Measurements from ENCODE around the gene PHC3.
"Not testable (repeated sequence)": the region's sequence is repeated elsewhere in the genome, so short reads cannot be mapped to it uniquely, and the experiment has no call there.

PHC3 gene

GRCh38 chr3:170145278-170145677 lies 36.3 kb downstream of the PHC3 start:
- no peak for DNase-seq (ENCODE audit: low read depth, low spot score)
- no peak overlapping the region for H3K4me3 ChIP-seq (ENCODE audit: low read length)

DNA sequence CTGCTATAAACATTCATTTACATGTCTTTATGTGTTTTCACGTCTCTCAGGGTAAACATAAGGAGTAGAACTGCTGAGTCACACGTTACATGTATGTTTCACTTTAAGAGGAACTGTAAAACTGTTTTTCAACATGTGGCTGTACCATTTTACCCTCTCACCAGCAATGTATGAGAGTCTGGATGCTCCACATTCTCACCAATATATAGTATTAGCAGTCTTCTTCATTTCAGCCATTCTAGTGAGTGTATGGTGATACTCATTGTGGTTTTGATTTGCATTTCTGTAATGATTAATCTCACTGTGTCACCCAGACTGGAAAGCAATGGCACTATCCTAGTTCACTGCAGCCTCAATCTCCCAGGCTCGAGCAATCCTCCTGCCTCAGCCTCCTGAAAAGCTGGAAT lies 37.1 kb downstream of the PHC3 start:
- no peak overlapping the region for H3K4me3 ChIP-seq (ENCODE audit: low read length)
- no peak for DNase-seq (ENCODE audit: low read depth, low spot score)

DNA sequence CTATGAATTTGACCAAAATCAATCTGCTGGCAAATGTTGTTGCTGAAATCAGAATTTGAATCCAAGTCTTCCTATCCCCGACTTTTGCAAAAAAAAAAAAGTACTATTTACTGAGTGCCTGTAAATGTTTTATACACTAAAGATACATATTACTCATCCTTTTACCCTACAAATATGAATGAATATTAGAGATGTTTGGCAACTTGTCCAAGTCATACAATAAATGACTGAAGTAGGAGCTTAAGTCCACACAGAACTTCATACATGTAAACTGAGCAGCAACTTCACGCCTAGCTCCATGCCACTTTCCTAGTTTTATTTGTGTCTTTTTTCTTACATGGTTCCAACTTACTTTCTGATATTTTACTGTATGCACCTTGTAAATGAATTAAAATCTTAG lies 39.2 kb downstream of the PHC3 start:
- H3K4me3 ChIP-seq (ENCODE audit: low read length), result no peak overlapping the region
- no peak for DNase-seq (ENCODE audit: low read depth, low spot score)

GRCh38 chr3:170137986-170138385 lies 43.5 kb downstream of the PHC3 start:
- no peak for DNase-seq (ENCODE audit: low read depth, low spot score)
- H3K4me3 ChIP-seq (ENCODE audit: low read length), result no peak overlapping the region

- DNase-seq (ENCODE audit: low read depth, low spot score), result peak; percentile 37
- H3K4me3 ChIP-seq (ENCODE audit: low read length), result no peak overlapping the region
These were observed 49.2 kb downstream of the PHC3 start for GRCh38 chr3:170132335-170132734.

- no peak for DNase-seq (ENCODE audit: low read depth, low spot score)
- H3K4me3 ChIP-seq (ENCODE audit: low read length), result no peak overlapping the region
These were observed 51.0 kb downstream of the PHC3 start for GRCh38 chr3:170130532-170130931.

- DNase-seq (ENCODE audit: low read depth, low spot score), result peak; percentile 14
- peak overlapping the region; percentile 1; the same call in 1 of the 2 replicates for H3K4me3 ChIP-seq (ENCODE audit: low read length)
These were observed 52.5 kb downstream of the PHC3 start for GRCh38 chr3:170128977-170129431.

- peak; percentile 97 for DNase-seq (ENCODE audit: low read depth, low spot score)
- peak overlapping the region; percentile 35 for H3K4me3 ChIP-seq (ENCODE audit: low read length)
These were observed 53.1 kb downstream of the PHC3 start for GRCh38 chr3:170128259-170128976.

DNA sequence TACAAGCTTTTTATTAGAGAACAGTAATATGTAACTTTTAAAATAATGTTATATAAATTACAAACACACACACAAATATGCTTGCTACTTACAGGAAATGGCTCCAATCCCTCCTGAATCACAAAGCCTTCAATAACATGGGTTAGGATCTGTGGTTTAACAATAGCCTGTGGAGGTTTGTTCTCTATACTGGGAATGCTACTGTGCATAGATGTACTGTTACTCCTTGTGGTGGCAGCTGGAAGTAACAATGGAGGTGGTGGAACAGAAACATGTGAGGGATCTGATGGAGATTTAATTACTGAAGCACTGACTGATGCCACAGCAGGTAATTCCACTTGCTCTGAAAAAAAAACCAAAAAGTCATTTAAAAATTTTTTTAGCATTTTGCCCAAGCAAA lies 64.4 kb downstream of the PHC3 start:
- no peak for DNase-seq (ENCODE audit: low read depth, low spot score)
- H3K4me3 ChIP-seq (ENCODE audit: low read length), result no peak overlapping the region

DNA sequence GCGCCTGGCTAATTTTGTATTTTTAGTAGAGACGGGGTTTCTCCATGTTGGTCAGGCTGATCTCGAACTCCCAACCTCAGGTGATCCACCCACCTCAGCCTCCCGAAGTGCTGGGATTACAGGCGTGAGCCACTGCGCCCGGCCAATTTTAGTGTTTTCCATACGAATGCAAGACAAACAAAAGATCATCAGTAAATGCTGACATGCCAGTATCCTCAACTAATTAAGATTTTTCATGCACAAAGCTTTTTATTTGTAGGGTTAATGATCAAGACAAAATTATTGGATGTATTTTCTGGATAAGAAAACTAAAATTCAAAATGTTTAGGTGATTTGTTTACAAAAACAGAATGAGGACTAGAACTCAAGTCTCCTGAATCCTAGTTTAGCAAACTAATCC lies 67.4 kb downstream of the PHC3 start:
- not testable (repeated sequence) for DNase-seq (ENCODE audit: low read depth, low spot score)

GRCh38 chr3:170111147-170111771 lies 70.3 kb downstream of the PHC3 start:
- no peak overlapping the region for H3K4me3 ChIP-seq (ENCODE audit: low read length)
- no peak for DNase-seq (ENCODE audit: low read depth, low spot score)

More for the DNA sequence above, 67.4 kb downstream of the PHC3 start:
- H3K4me3 ChIP-seq (ENCODE audit: low read length), result not testable (repeated sequence)

DNA sequence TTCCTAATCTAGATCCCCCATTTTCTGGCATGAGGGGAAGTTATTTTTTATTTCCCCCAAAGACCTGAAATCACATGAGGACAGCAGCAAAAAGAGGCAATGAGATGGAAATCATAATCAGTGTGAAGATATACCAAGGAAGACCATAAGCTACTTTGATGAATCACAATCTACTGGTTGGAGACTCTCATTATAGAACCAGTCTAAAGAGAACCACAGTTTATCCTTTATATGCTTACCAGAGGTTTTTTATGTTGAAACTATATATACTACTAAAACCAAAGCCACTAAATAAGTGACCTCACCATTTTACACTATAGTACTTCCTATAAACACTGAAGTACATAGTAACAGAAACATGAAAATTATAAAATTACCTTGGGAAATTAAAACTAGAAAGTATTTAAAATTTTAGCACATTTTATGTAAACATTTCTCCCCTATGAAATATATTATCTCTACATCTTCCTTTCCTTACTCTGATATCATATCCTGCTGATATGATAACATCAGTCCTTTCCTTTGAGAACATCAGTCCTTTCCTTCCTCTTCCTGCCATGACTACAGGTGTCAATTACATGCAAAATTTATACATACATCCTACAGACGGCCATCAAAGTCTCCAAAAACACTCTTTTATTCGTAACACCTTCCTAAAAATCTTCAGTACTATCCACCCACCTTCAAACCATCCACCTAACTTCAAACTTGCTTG lies 71.8 kb downstream of the PHC3 start:
- DNase-seq (ENCODE audit: low read depth, low spot score), result peak; percentile 10

GRCh38 chr3:170108955-170109354 lies 72.6 kb downstream of the PHC3 start:
- DNase-seq (ENCODE audit: low read depth, low spot score), result no peak
- H3K4me3 ChIP-seq (ENCODE audit: low read length), result no peak overlapping the region

More for the DNA sequence above, 71.8 kb downstream of the PHC3 start:
- H3K4me3 ChIP-seq (ENCODE audit: low read length), result no peak overlapping the region

- H3K4me3 ChIP-seq (ENCODE audit: low read length), result no peak overlapping the region
- no peak for DNase-seq (ENCODE audit: low read depth, low spot score)
These were observed 73.6 kb downstream of the PHC3 start for GRCh38 chr3:170107941-170108340.

DNA sequence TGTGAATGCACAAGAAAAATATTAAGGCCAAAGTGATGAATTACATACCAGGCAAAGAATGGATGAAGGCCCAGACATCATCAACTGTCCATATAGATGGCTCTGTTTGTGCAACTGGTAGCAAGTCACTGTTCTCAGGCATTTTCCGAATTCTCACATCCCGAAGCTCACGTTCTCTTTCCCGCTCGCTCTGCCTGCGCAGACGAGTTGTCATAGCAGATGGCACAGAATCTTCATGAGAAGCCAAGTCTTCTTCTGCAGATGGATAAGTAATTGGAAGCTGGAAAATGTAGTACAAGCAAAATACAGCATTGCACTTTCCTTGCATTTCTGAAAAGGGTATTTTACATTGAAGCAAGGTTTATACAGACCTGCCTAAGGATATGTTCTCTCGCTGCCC lies 79.1 kb downstream of the PHC3 start:
- DNase-seq (ENCODE audit: low read depth, low spot score), result no peak
- no peak overlapping the region for H3K4me3 ChIP-seq (ENCODE audit: low read length)

DNA sequence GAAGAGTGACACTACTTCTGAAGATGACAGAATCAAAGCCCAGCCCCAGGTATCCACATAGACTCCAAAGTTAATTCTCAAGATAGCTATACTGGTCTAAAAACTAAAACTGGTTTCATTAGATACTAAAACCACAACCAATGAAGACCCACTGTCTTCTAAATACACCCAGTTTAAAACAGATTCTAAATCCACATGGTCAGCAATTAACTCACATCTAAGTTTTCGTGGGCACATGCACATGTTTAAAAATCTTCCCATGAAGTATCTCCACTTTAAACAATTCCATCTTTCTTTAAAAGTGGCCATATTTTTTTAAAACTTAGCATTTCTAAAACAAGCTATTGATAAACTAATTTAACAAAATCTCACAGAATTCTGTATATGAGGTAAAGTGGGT lies 80.6 kb downstream of the PHC3 start:
- no peak for DNase-seq (ENCODE audit: low read depth, low spot score)
- no peak overlapping the region for H3K4me3 ChIP-seq (ENCODE audit: low read length)

- DNase-seq (ENCODE audit: low read depth, low spot score), result no peak
- H3K4me3 ChIP-seq (ENCODE audit: low read length), result no peak overlapping the region
These were observed 82.8 kb downstream of the PHC3 start for GRCh38 chr3:170098753-170099152.

DNA sequence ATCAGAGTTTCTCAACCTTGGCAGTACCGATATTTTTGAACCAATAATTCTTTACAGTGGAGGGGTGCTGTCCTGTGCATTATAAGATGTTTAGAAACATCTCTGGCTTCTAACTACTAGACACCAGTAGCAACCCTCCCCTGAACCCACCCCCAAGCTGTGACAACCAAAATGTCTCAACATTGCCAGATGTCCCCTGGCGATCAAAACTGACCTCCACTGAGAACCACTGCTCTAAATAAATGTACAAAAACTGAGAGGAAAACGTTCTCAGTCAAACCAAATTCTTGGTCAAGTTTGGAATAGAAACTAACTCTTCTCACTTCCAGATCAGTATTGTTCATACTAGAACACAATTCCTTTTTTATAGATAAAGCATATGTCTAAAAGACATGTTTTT lies 85.2 kb downstream of the PHC3 start:
- no peak for DNase-seq (ENCODE audit: low read depth, low spot score)
- no peak overlapping the region for H3K4me3 ChIP-seq (ENCODE audit: low read length)

- H3K4me3 ChIP-seq (ENCODE audit: low read length), result no peak overlapping the region
- DNase-seq (ENCODE audit: low read depth, low spot score), result no peak
These were observed 85.8 kb downstream of the PHC3 start for GRCh38 chr3:170095771-170096170.

- no peak for DNase-seq (ENCODE audit: low read depth, low spot score)
- no peak overlapping the region for H3K4me3 ChIP-seq (ENCODE audit: low read length)
These were observed 88.6 kb downstream of the PHC3 start for GRCh38 chr3:170092907-170093306.
